Measurements from ENCODE around the gene ZNF195. TPM values are rescaled to one million over a fixed set of nuclear protein-coding genes. Genes with fewer than 3 reads are reported as not detected.
"Not testable (repeated sequence)": the region's sequence is repeated elsewhere in the genome, so short reads cannot be mapped to it uniquely, and the experiment has no call there.

Gene ZNF195
- total RNA-seq, 6 donors from 2014 or later: 15.7 to 24.1 (median 18.7) TPM

GRCh38 chr11:3402861-3403250 lies 23.9 kb upstream of the ZNF195 start:
- WGBS, 2 donors: 80 to 99% methylated on average over 2 to 8 of the region's 8 CpGs
- not testable (repeated sequence) for ATAC-seq (ENCODE audit: low FRiP score in 2 of 2); DNase-seq

GRCh38 chr11:3402181-3402860 lies 23.4 kb upstream of the ZNF195 start:
- H3K36me3 ChIP-seq; ATAC-seq (ENCODE audit: low FRiP score in 2 of 2); H3K9me3 ChIP-seq; H3K4me3 ChIP-seq; H3K27ac ChIP-seq; H3K4me1 ChIP-seq; H3K27me3 ChIP-seq: not testable (repeated sequence)
- peak in 1 of 2 donors; percentile 60 for DNase-seq
- 93 to 95% methylated on average over 16 to 18 of the region's 18 CpGs for WGBS, 2 donors

More at GRCh38 chr11:3402861-3403250, 23.9 kb upstream of the ZNF195 start:
- not testable (repeated sequence) for H3K36me3 ChIP-seq, H3K4me3 ChIP-seq, H3K4me1 ChIP-seq, H3K27me3 ChIP-seq, H3K27ac ChIP-seq, H3K9me3 ChIP-seq

GRCh38 chr11:3401052-3401451 lies 22.1 kb upstream of the ZNF195 start:
- not testable (repeated sequence) for H3K9me3 ChIP-seq; ATAC-seq (ENCODE audit: low FRiP score in 2 of 2); H3K27ac ChIP-seq; H3K36me3 ChIP-seq; H3K27me3 ChIP-seq; H3K4me3 ChIP-seq; H3K4me1 ChIP-seq; DNase-seq
- WGBS, 2 donors: 75 to 85% methylated on average over 4 of the region's 4 CpGs

DNA sequence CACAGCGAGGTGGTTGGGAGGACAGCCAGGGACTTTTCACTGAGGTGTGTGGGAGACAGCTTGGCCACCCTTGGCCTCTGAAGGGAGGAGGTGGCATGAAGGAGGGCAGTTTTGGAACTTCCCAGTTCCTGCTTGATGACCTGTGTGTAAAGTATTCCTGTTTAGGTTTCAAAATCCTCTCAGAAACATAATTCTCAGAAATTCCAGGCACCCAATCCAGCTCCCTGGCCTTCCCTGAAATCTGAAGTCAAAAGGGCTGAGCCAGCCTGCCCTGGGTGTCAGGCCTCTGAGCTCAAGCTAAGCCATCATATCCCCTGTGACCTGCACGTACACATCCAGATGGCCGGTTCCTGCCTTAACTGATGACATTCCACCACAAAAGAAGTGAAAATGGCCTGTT lies 19.6 kb upstream of the ZNF195 start:
- ATAC-seq (ENCODE audit: low FRiP score in 2 of 2); H3K9me3 ChIP-seq; H3K27me3 ChIP-seq; H3K27ac ChIP-seq; H3K4me3 ChIP-seq; H3K4me1 ChIP-seq; H3K36me3 ChIP-seq: not testable (repeated sequence)
- WGBS, 2 donors: 50 to 86% methylated on average over 1 to 3 of the region's 3 CpGs
- peak in 1 of 2 donors; percentile 36 for DNase-seq

DNA sequence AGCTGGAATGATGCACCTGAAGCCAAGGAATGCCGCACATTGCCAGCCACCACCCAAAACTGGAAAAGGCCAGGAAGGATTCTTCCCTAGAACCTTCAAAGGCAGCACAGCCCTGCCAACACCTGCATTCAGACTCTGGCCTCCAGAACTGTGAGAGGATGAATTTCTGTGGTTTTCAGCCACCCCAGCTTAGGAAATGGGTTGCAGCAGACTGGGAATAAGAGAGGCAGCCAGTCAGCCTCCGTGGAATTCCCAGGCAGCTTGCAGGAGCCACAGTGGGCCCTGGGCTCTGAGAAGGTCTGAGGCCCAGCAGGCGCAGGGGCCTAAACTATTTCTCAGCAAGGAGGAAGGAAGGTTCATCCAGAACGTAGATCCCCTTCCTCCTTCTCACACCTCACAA lies 19.2 kb upstream of the ZNF195 start:
- H3K4me3 ChIP-seq; H3K9me3 ChIP-seq; H3K27ac ChIP-seq; H3K27me3 ChIP-seq; DNase-seq; H3K36me3 ChIP-seq; ATAC-seq (ENCODE audit: low FRiP score in 2 of 2); H3K4me1 ChIP-seq: not testable (repeated sequence)
- 66 to 75% methylated on average over 4 of the region's 4 CpGs for WGBS, 2 donors

GRCh38 chr11:3397210-3397609 lies 18.3 kb upstream of the ZNF195 start:
- H3K9me3 ChIP-seq; H3K36me3 ChIP-seq; H3K4me3 ChIP-seq; H3K27me3 ChIP-seq; H3K4me1 ChIP-seq; ATAC-seq (ENCODE audit: low FRiP score in 2 of 2); DNase-seq; H3K27ac ChIP-seq: not testable (repeated sequence)
- 90 to 94% methylated on average over 15 to 23 of the region's 23 CpGs for WGBS, 2 donors

GRCh38 chr11:3395468-3395867 lies 16.5 kb upstream of the ZNF195 start:
- H3K27ac ChIP-seq; H3K4me3 ChIP-seq; H3K9me3 ChIP-seq; H3K36me3 ChIP-seq; DNase-seq; H3K27me3 ChIP-seq; ATAC-seq (ENCODE audit: low FRiP score in 2 of 2); H3K4me1 ChIP-seq: not testable (repeated sequence)
- WGBS, 2 donors: 89 to 95% methylated on average over 4 to 5 of the region's 5 CpGs

DNA sequence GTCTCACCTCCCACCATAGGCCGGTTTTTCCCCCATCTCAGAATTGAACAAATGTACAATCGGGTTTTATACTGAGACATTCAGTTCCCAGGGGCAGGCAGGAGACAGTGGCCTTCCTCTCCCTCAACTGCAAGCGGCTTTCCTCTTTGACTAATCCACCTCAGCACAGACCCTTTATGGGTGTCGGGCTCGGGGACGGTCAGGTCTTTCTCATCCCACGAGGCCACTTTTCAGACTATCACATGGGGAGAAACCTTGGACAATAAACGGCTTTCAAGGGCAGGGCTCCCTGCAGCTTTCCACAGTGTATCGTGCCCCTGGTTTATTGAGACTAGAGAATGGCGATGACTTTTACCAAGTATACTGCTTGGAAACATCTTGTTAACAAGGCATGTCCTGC lies 16.0 kb upstream of the ZNF195 start:
- H3K9me3 ChIP-seq; ATAC-seq (ENCODE audit: low FRiP score in 2 of 2); DNase-seq; H3K27ac ChIP-seq; H3K27me3 ChIP-seq; H3K4me3 ChIP-seq; H3K36me3 ChIP-seq; H3K4me1 ChIP-seq: not testable (repeated sequence)
- 84 to 87% methylated on average over 10 of the region's 10 CpGs for WGBS, 2 donors

- WGBS, 2 donors: 70 to 76% methylated on average over 13 of the region's 13 CpGs
- not testable (repeated sequence) for H3K4me1 ChIP-seq; DNase-seq; H3K4me3 ChIP-seq; ATAC-seq (ENCODE audit: low FRiP score in 2 of 2); H3K27me3 ChIP-seq; H3K9me3 ChIP-seq; H3K36me3 ChIP-seq; H3K27ac ChIP-seq
These were observed 14.5 kb upstream of the ZNF195 start for GRCh38 chr11:3393450-3393849.

DNA sequence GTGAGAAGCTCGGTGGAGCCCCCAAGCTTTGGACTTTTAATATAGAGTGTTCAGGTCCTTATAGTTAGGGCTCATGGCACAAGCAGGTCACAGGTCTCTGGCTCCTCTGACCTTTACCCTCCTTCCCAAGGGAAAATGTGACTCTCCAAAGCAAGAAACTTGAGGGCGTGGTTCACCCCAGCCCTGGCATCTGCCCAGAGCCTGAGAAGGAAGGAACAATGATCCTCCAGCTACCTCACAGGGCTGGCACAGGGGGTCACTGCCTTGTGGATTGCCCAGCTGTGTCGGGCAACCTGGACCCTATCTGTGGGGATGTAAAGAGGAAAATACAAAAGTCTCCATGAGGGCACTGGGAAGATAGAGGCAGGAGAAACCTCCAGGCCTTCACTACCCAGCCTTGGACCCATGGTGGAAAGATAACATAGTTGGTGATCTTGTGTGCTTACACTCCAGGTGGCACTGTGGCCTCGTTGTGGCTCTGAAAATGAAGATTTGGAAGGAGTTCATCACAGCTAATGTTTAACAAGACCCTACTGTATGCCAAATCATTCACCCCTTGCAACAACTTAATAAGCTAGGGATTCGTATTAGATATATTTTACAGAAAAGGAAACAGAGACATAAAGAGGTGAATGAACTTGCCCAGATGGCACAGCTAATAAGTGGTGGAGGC lies 3.8 kb upstream of the ZNF195 start:
- H3K27ac ChIP-seq: no peak overlapping the region
- TF ChIP-seq POLR2A (IDR thresholded peaks at IDR 0.05) (no peak), EP300 (IDR thresholded peaks at IDR 0.05) (no peak), POLR2AphosphoS5 (IDR thresholded peaks at IDR 0.05) (no peak)
- TF ChIP-seq, protein P1, sequence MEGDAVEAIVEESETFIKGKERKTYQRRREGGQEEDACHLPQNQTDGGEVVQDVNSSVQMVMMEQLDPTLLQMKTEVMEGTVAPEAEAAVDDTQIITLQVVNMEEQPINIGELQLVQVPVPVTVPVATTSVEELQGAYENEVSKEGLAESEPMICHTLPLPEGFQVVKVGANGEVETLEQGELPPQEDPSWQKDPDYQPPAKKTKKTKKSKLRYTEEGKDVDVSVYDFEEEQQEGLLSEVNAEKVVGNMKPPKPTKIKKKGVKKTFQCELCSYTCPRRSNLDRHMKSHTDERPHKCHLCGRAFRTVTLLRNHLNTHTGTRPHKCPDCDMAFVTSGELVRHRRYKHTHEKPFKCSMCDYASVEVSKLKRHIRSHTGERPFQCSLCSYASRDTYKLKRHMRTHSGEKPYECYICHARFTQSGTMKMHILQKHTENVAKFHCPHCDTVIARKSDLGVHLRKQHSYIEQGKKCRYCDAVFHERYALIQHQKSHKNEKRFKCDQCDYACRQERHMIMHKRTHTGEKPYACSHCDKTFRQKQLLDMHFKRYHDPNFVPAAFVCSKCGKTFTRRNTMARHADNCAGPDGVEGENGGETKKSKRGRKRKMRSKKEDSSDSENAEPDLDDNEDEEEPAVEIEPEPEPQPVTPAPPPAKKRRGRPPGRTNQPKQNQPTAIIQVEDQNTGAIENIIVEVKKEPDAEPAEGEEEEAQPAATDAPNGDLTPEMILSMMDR (IDR thresholded peaks at IDR 0.05): no peak
- DNase-seq: no peak
- H3K4me3 ChIP-seq: no peak overlapping the region
- H3K36me3 ChIP-seq: no peaks in the 10 kb centered on the region
- no peaks in the 10 kb centered on the region for H3K27me3 ChIP-seq
- H3K4me1 ChIP-seq: peaks cover under 1 to 10% (median 7%) of the 10 kb centered on the region in 4 donors
- no peak for ATAC-seq (ENCODE audit: low FRiP score in 2 of 2)
- 76 to 81% methylated on average over 5 of the region's 5 CpGs for WGBS, 2 donors
- no peaks in the 10 kb centered on the region for H3K9me3 ChIP-seq
